ENCODE results near the gene ZNRD2.

The ZNRD2 gene

DNA sequence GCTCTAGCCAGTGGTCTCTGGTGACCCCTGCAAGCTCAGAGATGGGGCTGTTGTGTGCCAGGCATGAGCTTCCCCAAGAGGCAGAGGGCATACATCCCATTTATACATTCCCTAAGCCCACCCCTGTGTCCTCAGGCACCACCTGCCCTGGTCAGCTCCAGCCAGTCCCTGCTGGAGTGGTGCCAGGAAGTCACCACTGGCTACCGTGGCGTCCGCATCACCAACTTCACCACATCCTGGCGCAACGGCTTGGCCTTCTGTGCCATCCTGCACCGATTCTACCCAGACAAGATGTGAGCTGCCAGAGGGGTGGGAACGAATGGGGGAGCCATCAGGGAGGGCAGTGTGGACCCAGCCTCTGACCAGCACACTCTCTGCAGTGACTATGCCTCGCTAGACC lies 13.8 kb downstream of the ZNRD2 start:
- Histone ChIP-seq H3K27ac (no peak overlapping the region), H3K4me3 (ENCODE audit: low read depth, low read length) (no peak overlapping the region), H3K27me3 (replicated peaks) (no peaks in the 10 kb centered on the region), H3K36me3 (replicated peaks) (peaks cover 36% of the 10 kb centered on the region)
- in situ Hi-C loops (cut with HindIII; ENCODE audit: low pct_ligation_motif_present, low sequenced_read_pairs), result no loop called here
- TF ChIP-seq, protein P1, sequence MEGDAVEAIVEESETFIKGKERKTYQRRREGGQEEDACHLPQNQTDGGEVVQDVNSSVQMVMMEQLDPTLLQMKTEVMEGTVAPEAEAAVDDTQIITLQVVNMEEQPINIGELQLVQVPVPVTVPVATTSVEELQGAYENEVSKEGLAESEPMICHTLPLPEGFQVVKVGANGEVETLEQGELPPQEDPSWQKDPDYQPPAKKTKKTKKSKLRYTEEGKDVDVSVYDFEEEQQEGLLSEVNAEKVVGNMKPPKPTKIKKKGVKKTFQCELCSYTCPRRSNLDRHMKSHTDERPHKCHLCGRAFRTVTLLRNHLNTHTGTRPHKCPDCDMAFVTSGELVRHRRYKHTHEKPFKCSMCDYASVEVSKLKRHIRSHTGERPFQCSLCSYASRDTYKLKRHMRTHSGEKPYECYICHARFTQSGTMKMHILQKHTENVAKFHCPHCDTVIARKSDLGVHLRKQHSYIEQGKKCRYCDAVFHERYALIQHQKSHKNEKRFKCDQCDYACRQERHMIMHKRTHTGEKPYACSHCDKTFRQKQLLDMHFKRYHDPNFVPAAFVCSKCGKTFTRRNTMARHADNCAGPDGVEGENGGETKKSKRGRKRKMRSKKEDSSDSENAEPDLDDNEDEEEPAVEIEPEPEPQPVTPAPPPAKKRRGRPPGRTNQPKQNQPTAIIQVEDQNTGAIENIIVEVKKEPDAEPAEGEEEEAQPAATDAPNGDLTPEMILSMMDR (IDR thresholded peaks at IDR 0.05; ENCODE audit: low read depth, low read length, missing control alignments), result no peak
- no peak for DNase-seq

DNA sequence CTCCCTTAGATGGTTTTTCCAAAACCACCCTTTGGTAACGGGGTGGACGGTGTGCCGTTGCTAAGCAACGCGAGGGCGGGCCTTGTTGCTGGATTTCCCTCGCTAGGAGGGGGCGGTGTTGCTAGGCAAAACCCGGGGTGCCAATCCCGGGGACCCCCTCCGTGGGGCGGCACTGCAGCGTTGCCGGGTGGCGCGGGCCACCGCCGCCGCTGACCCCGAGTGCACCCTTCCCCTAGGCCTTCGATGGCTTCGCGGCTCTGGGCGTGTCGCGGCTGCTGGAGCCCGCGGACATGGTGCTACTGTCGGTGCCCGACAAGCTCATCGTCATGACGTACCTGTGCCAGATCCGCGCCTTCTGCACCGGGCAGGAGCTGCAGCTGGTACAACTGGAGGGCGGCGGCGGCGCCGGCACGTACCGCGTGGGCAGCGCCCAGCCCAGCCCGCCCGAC lies 14.5 kb downstream of the ZNRD2 start:
- no peaks in the 10 kb centered on the region for H3K27me3 ChIP-seq (replicated peaks)
- H3K27ac ChIP-seq, result no peak overlapping the region
- no peak overlapping the region for H3K4me3 ChIP-seq (ENCODE audit: low read depth, low read length)
- in situ Hi-C loops (cut with HindIII; ENCODE audit: low pct_ligation_motif_present, low sequenced_read_pairs), result no loop called here
- DNase-seq, result no peak
- H3K36me3 ChIP-seq (replicated peaks), result peaks cover 33% of the 10 kb centered on the region
- TF ChIP-seq, protein P1 (IDR thresholded peaks at IDR 0.05; ENCODE audit: low read depth, low read length, missing control alignments), result no peak

DNA sequence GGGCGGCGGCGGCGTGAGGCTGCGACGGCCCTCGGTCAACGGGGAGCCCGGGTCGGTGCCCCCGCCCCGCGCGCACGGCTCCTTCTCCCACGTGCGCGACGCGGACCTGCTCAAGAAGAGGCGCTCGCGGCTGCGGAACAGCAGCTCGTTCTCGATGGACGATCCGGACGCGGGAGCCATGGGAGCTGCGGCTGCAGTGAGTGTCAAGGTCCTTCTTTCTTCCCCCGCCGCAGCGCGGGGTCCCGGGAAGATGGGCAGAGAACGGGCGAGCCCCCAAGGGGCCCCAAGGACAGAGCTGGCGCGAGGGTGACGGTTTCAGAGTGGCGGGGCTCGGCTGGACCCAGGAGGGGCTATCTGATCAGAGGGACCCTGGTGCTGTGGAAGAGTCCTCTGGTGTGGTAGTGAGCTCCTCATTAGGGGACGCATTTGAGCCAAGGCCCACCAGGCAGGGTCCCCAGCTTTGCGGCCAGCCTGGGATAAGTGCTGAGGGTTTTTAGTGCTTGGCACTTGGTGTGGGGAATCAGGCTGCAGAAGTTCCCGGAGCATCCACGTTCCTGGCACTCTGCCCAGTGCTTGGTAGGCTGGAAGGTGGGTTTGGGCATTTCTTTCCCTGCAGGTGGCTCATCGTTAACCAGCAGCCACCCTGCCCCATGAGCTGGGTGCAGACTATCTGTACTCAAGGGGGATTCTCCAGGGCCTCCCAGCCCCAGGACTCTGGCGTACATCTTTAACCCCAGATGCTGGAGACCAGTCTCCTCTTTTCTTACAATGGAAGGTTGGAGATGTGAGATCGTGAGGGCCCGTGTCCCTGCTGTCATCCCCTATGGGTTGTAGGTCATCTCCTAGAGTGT lies 15.3 kb downstream of the ZNRD2 start:
- Histone ChIP-seq H3K36me3 (replicated peaks) (peaks cover 25% of the 10 kb centered on the region), H3K27ac (no peak overlapping the region), H3K4me3 (ENCODE audit: low read depth, low read length) (no peak overlapping the region), H3K27me3 (replicated peaks) (no peaks in the 10 kb centered on the region)
- in situ Hi-C loops (cut with HindIII; ENCODE audit: low pct_ligation_motif_present, low sequenced_read_pairs), result no loop called here
- DNase-seq, result no peak
- TF ChIP-seq, protein P1 (IDR thresholded peaks at IDR 0.05; ENCODE audit: low read depth, low read length, missing control alignments), result no peak

DNA sequence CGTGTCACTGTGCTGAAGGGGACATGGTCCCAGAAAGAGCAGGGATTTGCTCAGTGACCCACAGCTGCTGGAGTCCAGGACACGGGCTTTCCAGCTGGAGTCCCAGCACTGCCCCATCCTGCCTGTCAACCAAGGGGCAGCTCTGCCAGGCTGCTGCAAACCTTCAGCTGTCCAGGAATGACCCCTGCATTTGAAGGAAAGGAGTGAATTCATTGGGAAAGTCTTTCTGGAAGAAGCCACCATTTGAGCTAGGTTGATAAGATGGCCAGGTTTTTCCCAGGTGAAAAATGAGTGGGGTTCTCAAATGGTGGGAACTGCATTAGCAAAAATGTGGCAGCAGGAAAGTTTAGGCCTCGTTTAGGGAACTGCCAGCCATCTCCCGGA lies 16.0 kb downstream of the ZNRD2 start:
- in situ Hi-C loops (cut with HindIII; ENCODE audit: low pct_ligation_motif_present, low sequenced_read_pairs), result no loop called here
- no peak overlapping the region for H3K4me3 ChIP-seq (ENCODE audit: low read depth, low read length)
- DNase-seq, result no peak
- TF ChIP-seq, protein P1 (IDR thresholded peaks at IDR 0.05; ENCODE audit: low read depth, low read length, missing control alignments), result no peak
- no peaks in the 10 kb centered on the region for H3K27me3 ChIP-seq (replicated peaks)
- H3K27ac ChIP-seq, result no peak overlapping the region
- H3K36me3 ChIP-seq (replicated peaks), result peaks cover 23% of the 10 kb centered on the region

DNA sequence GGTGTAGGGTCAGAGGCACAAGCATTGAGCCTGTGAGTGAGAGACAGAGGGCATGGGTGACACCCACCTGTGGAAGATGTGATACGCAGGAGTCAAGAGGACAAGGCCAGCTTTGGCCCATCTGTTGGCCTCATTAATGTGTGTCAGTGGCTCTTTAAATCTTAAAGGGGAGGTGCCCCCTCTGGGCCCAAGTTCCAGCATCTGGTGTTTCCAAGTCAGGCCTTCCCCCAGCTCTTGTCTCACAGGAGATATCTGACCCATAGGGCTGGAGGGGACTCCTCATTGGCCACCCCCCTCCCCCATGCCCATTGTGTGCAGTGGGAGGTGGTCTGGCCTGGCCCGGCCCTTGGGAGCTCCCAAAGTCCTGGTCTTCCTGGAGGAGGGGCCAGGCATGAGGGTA lies 16.4 kb downstream of the ZNRD2 start:
- TF ChIP-seq, protein P1 (IDR thresholded peaks at IDR 0.05; ENCODE audit: low read depth, low read length, missing control alignments), result no peak
- no peak for DNase-seq
- Histone ChIP-seq H3K4me3 (ENCODE audit: low read depth, low read length) (no peak overlapping the region), H3K36me3 (replicated peaks) (peaks cover 20% of the 10 kb centered on the region), H3K27me3 (replicated peaks) (no peaks in the 10 kb centered on the region), H3K27ac (no peak overlapping the region)
- in situ Hi-C loops (cut with HindIII; ENCODE audit: low pct_ligation_motif_present, low sequenced_read_pairs), result no loop called here

All from brain microvascular endothelial cell (primary cell).